D721Med (cell line): Measurements from ENCODE around the gene NEU1.
"Not testable (repeated sequence)": the region's sequence is repeated elsewhere in the genome, so short reads cannot be mapped to it uniquely, and the experiment has no call there.

ENCODE experiments used
- DNase-seq: peaks from one replicate; pipeline ENCODE4 v3.0.0; 2011; ENCODE audit warnings: low spot score; ENCODE audit not compliant: insufficient read length
- FAIRE-seq: peaks from 2 replicates; lab custom pipeline; 2011; peaks lifted over from hg19 to GRCh38; lab: Jason Lieb, UNC
- CTCF ChIP-seq: IDR thresholded peaks from 2 replicates; pipeline ENCODE4 v1.5.1; 2012; ENCODE audit warnings: mild to moderate bottlenecking, control low read depth; ENCODE audit not compliant: insufficient read depth; ENCODE audit errors: missing control alignments

The NEU1 gene

GRCh38 chr6:31871046-31871659, 8.5 kb upstream of the NEU1 start:
- DNase-seq (no peak), FAIRE-seq (no peak)
- TF ChIP-seq CTCF = no peak

- TF ChIP-seq CTCF = no peak
- FAIRE-seq = no peak
- no peak for DNase-seq
Observed at GRCh38 chr6:31870385-31870921, 7.8 kb upstream of the NEU1 start.

GRCh38 chr6:31869343-31869742, 6.7 kb upstream of the NEU1 start:
- FAIRE-seq = no peak
- no peak for TF ChIP-seq CTCF
- DNase-seq = no peak

GRCh38 chr6:31868658-31868971, 6.0 kb upstream of the NEU1 start:
- not testable (repeated sequence) for DNase-seq, FAIRE-seq

- FAIRE-seq (no peak), DNase-seq (no peak)
- no peak for TF ChIP-seq CTCF
Observed at GRCh38 chr6:31865205-31866118, 2.8 kb upstream of the NEU1 start.

GRCh38 chr6:31864818-31865204, 2.2 kb upstream of the NEU1 start:
- TF ChIP-seq CTCF = no peak
- FAIRE-seq (no peak), DNase-seq (no peak)

- not testable (repeated sequence) for DNase-seq, FAIRE-seq
Observed at GRCh38 chr6:31864123-31864562, 1.5 kb upstream of the NEU1 start.

- DNase-seq (no peak), FAIRE-seq (no peak)
- no peak for TF ChIP-seq CTCF
Observed at GRCh38 chr6:31861919-31862343, 690 bp downstream of the NEU1 start.
